CD1c-positive myeloid dendritic cell (primary cell): ENCODE results near the gene SLC27A3.

ENCODE experiments used
- DNase-seq: peaks from one replicate; pipeline ENCODE4 v3.0.0-alpha.2; 2016; ENCODE audit errors: extremely low spot score

Gene SLC27A3, protein sequence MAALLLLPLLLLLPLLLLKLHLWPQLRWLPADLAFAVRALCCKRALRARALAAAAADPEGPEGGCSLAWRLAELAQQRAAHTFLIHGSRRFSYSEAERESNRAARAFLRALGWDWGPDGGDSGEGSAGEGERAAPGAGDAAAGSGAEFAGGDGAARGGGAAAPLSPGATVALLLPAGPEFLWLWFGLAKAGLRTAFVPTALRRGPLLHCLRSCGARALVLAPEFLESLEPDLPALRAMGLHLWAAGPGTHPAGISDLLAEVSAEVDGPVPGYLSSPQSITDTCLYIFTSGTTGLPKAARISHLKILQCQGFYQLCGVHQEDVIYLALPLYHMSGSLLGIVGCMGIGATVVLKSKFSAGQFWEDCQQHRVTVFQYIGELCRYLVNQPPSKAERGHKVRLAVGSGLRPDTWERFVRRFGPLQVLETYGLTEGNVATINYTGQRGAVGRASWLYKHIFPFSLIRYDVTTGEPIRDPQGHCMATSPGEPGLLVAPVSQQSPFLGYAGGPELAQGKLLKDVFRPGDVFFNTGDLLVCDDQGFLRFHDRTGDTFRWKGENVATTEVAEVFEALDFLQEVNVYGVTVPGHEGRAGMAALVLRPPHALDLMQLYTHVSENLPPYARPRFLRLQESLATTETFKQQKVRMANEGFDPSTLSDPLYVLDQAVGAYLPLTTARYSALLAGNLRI

DNA sequence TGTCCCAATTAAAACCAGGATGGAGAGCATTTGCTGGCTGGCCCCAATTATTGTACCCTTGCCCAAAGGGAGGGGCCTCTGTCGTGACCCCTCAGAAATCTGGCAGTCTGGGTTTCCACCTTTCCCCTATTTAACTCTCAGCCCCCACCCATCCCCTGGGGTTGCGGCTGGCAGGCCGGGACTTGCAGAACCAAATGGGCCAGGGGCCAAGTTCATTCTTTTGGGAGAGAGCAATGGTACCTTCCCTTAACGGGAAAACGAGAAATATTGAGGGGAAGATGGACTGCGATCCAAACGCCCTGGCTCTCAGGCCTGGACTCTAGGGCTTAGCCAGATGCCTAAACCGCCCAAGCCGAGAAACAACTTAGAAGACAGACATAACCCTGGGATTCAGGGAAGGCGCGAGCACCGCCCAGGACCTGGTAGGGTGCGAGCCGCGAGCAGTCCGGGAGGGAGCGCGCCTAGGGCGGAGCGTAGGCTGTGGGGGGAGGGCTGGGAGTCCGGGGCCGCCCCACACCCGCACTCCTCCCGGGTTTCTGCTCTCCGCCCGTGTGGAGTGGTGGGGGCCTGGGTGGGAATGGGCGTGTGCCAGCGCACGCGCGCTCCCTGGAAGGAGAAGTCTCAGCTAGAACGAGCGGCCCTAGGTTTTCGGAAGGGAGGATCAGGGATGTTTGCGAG lies at the start of gene SLC27A3:
TSS of gene SLC27A3 (plus strand) at position 628 of the 678 bp plus-strand sequence. CDS start 91 bp downstream, outside the sequence.
- DNase-seq, result peak; percentile 81

DNA sequence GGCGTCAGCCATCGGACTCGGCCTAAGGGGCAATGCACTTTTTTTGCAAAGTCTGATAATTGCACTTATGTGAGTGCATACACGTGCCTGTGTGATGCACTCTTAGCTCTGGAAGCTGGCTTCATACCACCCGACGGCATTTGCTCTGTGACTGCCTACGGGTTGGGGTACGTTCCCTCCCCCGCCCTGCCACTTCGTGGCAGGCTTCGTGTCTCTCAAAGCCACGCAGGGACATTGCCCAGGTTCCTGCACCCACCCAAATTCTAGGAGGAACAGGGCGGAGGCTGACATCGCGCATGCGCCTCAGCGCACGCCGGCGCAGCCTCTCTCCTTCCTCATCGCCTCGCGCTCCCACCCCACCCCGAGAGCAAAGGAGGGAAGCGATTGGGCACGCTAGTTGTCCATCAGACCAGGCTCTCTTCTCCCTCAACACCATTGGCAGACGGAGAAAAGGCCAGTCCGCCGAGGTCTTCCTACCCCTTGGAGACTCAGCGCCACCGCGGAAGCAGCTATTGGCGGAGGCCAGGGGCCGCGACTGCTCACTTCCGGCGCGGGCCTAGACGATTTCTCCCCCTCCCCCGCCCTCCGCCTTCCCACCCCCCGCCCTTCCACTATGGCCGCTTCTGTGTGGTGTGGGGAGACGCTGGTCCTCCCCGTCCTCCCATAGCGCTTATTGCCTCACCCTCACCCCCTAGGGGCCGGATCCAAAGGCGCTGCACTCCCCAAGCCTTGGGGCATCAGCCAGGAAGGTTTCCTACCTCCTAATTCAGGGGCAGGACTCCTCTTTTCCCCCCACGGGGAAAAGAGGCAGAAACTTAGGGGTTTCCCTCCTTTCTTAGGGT lies 47.5 kb upstream of the SLC27A3 start, which contains the start of gene INTS3:
TSS of gene INTS3 (plus strand) at position 588 of the 842 bp plus-strand sequence. CDS start 585 bp downstream, outside the sequence.
- DNase-seq, result peak; percentile 99

DNA sequence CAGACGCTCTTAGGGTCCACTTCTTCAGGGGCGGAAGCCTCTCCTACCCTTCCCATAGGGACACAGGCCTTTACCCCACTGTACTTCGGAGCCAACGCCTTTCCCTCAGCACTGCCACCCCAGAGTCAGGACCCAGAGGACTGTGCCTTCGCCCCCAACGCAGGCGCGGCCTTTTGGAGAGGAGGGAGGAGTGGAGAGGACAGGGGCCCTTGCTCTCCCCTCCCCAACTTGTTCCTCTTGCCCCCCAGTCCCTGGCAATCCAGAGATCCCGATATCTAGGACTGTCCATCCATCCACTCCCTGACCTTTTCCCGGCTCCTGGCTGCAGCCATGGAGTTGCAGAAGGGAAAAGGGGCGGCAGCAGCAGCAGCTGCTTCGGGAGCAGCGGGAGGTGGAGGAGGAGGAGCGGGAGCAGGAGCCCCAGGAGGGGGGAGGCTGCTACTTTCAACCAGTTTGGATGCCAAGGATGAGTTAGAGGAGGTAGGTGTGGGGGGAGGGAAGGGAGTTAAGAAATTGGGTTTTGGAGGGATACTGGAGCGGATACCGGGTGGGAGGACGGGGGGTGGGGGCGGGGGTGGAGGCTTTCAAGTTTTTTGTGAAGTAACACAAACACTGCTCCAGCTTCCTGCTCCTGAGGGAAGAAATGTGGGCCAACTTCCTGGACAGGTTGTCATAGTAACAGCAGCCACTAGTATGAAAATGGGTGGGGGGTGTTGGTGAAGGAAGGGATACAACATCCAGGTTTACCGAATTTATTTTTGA lies 46.7 kb upstream of the SLC27A3 start:
- DNase-seq, result no peak

DNA sequence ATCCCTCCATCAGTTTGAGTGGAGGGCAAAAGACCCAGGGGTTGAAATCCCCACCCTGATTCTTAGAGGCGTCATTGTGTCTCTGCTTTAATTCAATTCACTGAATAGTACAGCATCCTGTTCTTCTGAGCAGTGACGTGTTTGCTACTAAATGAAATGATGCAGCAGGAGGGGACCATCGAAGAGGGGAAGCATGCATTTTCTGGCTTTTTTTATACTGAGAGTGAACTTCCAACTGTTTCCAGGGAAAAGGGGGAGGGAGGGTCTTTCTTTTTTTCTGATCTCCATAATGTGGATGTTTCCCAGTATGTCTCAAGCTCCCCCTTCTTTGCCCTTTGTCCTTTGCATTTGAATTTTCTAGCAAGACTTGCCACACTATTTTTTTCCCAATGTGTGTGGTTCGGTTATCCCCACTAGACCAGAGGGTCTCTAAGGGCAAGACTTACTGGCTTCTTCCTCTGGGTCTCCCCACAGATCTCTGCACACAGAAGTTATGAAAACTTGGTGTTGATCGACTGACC lies 44.7 kb upstream of the SLC27A3 start:
- DNase-seq, result no peak

DNA sequence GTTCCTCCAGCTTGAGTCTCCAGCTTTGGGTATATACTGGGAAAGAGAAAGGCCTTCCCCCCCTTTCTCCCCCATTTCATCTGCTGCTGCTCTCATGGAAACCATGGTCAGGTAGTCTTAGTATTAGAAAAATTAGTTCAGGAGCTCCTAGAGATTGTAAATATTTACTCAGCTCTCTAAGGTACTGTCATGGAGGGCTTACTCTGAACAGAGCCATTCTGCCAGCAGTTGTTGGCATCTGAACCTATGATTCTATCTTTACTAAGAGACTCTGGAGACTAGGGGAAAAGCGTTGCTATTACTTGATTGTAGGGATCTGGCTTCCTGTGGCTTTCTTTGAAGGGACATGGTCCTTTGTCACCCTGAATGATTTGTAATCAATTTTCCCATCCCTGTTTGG lies 41.2 kb upstream of the SLC27A3 start:
- no peak for DNase-seq

DNA sequence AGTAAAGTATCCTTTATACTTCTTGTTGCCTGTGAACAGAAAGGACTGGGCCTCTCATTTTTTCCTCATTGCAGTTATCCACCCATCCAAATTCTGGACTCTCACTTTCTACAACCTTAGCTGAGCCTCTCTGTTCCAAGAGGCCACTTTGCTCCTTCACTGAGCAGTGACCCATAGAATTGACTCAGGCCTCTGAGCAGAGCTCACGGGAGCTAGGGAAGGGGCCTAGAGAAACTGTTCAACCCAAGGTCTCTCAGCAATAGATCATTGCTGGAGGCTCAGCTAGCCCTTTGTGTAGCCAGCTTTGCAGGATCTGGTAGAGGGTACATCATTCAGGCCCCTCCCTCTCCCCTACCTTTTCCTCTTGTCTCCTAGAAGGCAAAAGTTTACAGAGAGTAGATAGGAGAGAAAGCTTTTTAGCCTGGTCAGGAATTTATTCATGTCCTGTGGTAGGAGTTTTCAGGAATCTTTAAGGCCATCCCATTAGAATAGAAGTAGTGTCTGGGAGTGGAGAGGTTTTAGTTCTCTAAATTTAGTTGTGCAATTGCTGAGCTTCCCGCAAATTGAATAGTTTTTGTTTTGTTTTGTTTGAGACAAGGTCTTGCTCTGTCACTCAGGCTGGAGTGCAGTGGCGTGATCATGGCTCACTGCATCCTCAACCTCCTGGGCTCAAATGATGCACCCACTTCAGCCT lies 40.7 kb upstream of the SLC27A3 start:
- DNase-seq, result peak; percentile 74

DNA sequence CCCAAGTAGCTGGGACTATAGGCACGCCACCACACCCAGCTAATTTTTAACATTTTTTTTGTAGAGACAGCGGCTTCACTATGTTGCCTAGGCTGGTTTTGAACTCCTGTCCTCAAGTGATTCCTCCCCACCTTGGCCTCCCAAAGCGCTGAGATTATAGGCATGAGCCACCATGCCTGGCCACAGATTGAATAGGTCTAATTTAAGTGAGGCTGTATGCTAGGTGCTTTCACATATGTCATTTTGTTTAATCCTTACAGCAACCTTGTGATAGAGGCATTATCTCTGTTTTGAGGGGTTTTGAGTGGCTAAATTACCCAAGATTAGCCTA lies 40.2 kb upstream of the SLC27A3 start:
- no peak for DNase-seq

DNA sequence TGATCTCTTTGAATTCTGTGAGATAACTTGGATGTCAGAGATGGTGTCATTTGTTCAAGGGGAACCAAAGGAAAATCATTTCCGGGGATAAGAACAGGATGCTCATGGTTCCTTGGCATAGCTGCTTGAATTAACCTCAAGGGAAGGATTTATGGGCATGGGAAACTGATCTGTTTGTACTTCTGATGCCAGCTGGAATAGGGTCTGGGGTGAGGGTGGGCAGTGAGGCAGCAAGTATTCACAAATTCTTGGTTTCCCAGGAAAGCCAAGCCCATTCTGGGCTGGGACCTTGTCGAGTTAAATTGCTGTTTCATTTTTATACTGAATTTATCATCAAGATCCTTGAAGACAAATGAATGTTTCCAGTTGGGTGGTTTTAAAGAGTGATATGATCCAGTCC lies 33.2 kb upstream of the SLC27A3 start:
- no peak for DNase-seq

DNA sequence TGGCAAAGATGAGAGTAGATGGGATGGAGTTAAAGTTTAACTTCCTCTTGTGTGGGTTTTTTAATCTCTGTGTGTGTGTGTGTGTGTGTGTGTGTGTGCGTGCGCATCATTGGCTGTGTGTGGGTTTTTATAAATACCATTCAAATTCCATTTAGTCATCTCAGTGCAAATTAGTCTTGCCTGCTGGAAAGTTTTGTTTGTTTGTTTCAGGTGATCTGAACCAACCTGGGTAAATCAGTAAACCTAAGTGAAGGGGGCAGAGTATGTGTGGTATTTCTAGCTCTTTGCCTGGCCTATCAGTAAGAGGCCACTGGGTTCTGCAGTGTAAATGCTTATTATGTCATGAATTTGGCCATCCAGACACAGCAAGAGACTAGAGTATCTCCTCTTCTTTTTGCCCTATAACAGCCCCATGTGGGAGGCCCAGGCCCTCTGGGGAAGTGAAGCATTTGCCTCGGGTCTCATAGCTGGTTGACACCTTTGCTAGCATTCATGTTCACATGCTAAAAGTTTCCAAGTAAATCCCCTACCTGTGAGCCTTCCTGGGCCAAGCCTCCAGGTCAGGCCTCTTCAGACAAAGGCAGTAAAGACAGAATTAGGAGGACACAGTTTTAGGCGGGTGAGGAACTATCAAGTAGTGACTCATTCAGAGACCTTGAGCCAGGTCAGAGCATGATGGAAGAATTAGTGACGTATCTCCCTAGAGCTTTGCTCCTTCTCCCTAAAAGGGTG lies 32.6 kb upstream of the SLC27A3 start:
- DNase-seq, result peak; percentile 75

DNA sequence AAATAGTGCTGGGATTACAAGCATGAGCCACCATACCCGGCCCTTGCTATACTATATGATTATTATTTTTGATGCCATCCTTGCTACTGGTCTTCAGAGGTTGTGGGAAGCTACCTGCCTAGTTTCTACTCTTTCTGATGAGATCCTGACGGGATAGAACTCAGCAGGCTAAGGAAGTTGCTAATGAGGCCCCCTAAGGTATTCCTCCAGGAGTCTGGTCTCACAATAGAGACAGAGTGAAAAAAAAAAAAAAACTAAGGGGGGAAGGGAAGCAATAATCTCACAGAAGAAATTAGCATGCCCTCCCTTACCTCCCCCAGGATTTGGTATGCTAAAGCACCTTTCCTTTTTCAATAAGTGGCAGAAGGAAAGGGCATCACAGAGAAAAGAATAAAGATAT lies 29.8 kb upstream of the SLC27A3 start:
- no peak for DNase-seq

DNA sequence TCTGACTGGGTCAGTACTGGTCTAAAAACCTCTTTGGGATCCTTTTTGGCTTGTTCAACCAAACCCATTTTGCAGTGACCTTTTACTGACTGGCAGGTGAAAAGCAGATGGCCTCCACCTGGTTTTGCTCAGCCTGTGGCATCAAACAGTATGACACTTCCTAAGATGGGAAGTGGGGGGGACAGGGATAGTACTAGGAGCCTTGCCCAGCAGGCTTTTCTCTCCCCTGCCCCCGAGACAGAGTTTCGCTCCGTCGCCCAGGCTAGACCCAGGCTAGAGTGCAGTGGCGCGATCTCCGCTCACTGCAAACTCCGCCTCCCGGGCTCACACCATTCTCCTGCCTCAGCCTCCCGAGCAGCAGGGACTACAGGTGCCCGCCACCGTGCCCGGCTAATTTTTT lies 29.0 kb upstream of the SLC27A3 start:
- DNase-seq, result no peak

DNA sequence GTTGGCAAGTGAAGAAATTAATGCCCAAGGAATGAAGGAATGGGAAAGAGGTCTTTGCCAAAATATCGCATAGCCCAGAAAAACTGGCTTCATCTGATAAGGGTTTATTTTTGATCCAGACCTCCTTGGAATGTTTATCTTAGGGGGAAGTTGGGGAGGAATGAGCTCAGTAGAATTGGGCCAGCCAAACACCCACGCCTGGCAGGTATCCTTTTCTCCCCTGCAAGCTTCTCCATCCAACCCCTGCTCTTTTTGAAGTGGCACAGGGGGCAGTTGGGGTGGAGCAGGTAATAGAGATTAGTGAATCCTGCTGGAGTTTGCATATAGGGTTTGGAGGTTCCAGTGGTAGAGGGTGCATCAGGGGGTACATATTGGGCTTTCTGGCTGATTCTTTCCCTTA lies 26.3 kb upstream of the SLC27A3 start:
- DNase-seq, result no peak

DNA sequence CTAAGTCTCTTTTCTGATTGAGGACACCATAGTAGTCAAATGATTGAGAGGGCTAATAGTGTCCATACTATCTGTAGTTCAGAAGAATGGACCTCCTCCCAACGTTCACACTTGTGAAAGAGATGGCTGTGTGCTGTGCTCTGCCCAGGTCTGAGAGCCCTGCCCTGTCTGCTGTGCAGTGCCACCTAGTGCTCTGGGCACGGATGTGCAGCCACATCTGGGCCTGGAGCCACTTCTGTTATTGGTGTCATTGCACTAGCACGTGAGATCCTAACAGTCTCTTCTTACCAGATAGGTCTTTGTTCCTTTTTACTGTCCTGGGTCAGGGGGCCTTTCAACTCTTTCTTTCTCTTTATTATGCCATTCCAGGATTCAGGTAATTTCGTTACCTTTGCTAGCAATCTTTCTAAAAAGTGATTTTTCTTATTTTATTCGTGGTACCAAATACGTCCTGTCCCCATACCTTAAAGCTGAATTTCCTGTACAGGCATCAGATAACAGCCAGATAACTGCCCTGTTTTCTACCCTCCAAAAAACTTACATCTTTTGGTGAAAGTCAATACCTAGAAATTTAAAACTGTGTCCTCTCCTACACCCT lies 25.7 kb upstream of the SLC27A3 start:
- peak; percentile 91 for DNase-seq

DNA sequence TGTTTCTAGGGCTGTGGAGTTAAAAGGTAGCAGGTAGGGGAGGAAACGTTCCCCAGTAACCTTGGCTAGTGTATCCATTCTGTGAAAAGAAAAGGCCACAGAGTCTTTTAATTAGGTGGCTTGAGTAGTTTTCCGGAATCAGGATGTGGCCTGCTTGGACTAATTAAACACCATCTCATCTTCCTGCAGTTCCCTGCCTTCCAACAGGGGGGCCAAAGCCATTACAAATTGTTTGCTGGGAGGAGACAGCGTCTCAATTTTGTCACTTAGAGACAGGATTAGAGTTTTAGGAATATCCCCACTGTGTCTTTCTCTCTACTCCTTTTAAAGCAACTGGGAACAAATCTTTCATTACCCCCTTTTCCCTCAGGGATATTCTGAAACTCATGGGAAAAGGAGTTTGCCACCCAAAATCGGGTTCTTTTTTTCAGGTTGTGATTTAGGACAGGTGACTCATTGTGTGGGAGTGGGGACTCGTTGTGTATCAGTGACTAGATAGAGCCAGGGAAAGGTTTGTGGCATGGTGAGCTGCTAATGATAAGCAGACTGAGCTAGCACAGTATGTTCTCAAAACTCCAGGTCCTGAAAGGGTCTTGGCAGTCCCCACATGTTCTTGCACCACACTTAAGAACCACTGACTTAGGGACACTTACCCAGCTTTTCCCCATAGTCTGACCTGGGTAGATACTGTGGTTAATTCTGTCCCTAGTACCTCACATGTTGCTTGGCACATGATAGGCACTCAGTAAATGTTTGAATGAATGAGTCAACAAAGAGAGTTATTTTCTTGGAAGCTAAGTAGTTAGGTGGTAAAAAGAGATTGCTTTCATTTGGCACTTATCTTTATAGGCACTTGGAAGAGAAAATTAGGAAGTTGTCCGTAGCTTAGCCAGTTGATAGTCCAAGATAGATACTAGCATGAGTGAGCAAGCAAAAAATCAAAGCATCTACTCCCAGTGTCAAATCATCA lies 24.9 kb upstream of the SLC27A3 start:
- peak; percentile 14 for DNase-seq

DNA sequence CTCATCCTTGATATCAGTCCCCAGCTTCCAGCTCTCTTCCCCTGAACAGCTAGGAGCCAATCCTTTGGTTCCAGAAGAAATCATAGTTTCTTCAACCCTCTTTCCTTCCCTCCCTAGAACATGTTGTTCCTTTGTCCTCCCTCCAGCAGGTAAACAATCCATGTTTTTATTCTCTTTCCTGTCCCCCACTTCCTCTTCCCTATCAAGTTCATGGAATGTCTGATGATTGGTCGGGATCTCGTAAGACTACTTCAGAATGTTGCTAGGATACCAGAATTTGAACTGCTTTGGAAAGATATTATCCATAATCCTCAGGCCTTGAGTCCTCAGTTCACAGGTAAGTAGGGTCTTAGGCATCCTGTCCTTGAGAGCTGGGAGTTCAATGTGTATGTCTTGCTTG lies 23.1 kb upstream of the SLC27A3 start:
- no peak for DNase-seq

DNA sequence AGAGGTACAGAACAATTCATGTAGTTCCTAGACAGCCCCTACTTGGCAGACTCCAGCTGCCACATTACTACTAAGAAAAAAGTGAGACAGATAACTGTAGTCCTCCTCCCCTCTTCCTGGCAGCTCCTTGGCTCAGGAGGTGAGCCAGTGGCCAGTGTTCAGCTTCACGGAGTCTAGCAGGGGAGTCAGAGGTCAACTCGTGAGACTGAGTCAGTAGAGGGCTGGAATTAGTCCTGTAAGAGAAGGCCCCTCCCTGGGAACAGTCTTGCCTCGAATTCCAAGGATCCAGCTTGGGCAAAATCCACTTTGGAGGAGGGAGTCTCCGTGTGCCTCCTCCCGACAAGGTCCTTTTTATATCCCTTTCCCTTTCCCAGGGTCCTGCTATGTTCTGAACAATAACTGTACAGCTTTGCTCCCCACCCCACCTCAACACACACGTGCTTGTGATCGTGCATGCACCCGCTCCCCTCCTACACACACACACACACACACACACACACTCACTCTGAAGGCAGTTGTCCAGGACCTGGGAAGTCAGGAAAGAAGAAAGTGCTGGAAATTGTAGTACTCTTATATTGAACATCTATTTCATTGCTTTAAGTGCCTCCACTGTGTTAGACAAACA lies 22.5 kb upstream of the SLC27A3 start:
- no peak for DNase-seq

DNA sequence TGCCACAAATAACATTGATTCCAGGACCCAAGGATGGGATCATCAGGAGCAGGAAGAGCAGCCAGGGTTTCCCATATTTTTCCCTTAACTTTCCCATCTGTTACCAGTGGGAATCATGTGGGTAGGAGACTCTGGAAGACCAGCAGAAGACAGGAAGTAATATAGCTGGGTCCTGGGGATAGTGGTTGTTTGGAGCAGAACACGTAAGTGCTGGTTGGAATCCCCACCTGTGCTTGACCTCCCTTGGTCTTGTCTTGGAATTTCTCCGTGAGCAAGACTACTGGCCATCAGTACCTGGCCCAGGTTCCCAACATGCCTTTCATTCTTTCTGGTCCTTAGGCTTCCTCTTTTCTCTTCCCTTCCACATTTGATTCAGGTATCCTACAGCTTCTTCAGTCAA lies 20.9 kb upstream of the SLC27A3 start:
- DNase-seq, result no peak
